Osteocyte (in vitro differentiated cells): ENCODE measurements around the gene TEX13C. TPM values are rescaled to one million over a fixed set of nuclear protein-coding genes. Genes with fewer than 3 reads are reported as not detected.

Experiments
- DNase-seq: peaks from one replicate; pipeline ENCODE4 v3.0.0; 2021; ENCODE audit warnings: mixed read lengths; ENCODE audit not compliant: unreplicated experiment; ENCODE audit errors: extremely low spot score
- H3K27ac Mint-ChIP-seq: one replicate; pipeline ENCODE4 v1.8.0; 2021; ENCODE audit warnings: mild to moderate bottlenecking, mixed read lengths; ENCODE audit not compliant: unreplicated experiment
- H3K27me3 Mint-ChIP-seq: one replicate; pipeline ENCODE4 v1.8.0; 2021; ENCODE audit warnings: mixed read lengths; ENCODE audit not compliant: unreplicated experiment
- H3K36me3 Mint-ChIP-seq: one replicate; pipeline ENCODE4 v1.8.0; 2021; ENCODE audit warnings: mixed read lengths; ENCODE audit not compliant: unreplicated experiment
- H3K4me1 Mint-ChIP-seq: one replicate; pipeline ENCODE4 v1.8.0; 2021; ENCODE audit warnings: mixed read lengths; ENCODE audit not compliant: unreplicated experiment
- H3K4me3 Mint-ChIP-seq: one replicate; pipeline ENCODE4 v1.8.0; 2021; ENCODE audit warnings: mild to moderate bottlenecking, moderate library complexity, mixed read lengths; ENCODE audit not compliant: unreplicated experiment
- H3K9me3 Mint-ChIP-seq: one replicate; pipeline ENCODE4 v1.8.0; 2021; ENCODE audit warnings: mixed read lengths; ENCODE audit not compliant: unreplicated experiment
- total RNA-seq: library from RNA; stranded (reverse); gene quantifications from 2 replicates; pipeline ENCODE4 v1.2.1, GENCODE V29; 2021
- TF ChIP-seq, protein P1 (sequence below): fragments of 200-600 bp; sonication (generic); IDR thresholded peaks from 2 replicates; pipeline ENCODE4 v1.5.0; 2021; ENCODE audit warnings: antibody characterized with exemption, mild to moderate bottlenecking, moderate library complexity

TEX13C gene
- total RNA-seq, 1 donor from 2014 or later = not detected

DNA sequence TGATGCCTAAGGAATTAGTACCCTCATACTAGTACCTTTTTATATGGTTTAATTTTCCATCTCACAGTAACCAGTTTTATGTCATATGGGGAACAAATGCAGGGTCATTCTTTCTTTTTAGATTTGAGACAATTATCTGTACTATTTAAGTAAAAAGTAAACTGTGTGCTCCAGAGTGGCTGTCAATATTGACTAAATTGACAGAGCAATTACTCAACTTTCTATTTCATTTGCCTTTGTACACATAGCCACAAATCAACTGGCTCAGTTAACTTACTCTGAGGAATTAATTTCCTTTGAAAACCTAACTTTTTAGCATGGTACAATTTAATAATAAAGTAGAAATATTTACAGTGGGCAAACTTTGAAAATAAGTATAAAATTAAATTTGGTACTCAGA, 28.5 kb upstream of the TEX13C start:
- Mint-ChIP-seq H3K27ac (no peak overlapping the region), H3K27me3 (no peaks in the 10 kb centered on the region), H3K4me3 (no peak overlapping the region), H3K4me1 (no peaks in the 10 kb centered on the region), H3K9me3 (no peaks in the 10 kb centered on the region), H3K36me3 (no peaks in the 10 kb centered on the region)
- TF ChIP-seq, protein P1, sequence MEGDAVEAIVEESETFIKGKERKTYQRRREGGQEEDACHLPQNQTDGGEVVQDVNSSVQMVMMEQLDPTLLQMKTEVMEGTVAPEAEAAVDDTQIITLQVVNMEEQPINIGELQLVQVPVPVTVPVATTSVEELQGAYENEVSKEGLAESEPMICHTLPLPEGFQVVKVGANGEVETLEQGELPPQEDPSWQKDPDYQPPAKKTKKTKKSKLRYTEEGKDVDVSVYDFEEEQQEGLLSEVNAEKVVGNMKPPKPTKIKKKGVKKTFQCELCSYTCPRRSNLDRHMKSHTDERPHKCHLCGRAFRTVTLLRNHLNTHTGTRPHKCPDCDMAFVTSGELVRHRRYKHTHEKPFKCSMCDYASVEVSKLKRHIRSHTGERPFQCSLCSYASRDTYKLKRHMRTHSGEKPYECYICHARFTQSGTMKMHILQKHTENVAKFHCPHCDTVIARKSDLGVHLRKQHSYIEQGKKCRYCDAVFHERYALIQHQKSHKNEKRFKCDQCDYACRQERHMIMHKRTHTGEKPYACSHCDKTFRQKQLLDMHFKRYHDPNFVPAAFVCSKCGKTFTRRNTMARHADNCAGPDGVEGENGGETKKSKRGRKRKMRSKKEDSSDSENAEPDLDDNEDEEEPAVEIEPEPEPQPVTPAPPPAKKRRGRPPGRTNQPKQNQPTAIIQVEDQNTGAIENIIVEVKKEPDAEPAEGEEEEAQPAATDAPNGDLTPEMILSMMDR = no peak
- no peak for DNase-seq

DNA sequence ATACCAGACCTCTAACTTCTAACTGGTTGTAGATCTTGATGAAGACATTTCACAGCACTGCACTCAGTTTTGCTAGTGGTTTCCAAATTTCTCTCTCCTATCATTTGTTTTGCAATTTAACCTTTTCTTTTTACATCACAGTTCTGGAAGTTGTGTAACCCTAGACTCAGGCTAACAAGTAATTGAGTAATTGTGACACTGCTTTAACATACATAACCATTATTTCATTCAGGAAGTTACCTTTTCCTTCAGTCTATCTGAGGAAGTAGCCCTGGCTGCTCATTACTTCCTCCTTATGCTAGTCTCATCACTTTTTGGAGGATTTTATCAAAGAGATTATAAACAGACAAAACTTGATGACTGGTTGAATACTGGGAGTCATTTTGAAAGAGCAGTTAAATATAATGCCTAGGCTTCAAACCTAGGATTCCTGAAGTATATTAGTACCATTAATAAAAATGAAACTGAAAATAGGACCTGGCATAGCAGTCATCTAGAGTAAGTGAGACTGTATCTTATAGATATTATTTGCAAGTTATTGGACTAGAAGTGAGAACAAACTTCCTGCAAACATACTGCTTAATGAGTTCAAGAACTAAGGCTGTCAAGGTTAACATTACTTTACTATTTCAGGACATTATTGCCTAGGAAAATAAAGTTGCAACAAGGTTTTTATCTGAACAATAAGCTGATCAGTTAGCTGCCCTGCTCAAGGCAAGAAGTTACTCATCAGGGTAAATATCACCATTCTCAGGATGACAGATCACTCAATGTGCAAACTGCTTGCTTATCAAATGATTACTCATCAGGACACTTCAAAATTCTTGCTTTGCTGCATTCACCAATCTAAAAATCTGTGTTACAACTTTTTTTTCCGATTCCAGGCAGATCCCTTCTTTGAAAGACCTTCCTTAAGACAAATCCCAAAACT, 25.6 kb upstream of the TEX13C start:
- Mint-ChIP-seq H3K36me3 (no peaks in the 10 kb centered on the region), H3K4me1 (no peaks in the 10 kb centered on the region), H3K27ac (no peak overlapping the region), H3K4me3 (no peak overlapping the region), H3K9me3 (no peaks in the 10 kb centered on the region), H3K27me3 (no peaks in the 10 kb centered on the region)
- no peak for DNase-seq
- TF ChIP-seq, protein P1 = no peak

DNA sequence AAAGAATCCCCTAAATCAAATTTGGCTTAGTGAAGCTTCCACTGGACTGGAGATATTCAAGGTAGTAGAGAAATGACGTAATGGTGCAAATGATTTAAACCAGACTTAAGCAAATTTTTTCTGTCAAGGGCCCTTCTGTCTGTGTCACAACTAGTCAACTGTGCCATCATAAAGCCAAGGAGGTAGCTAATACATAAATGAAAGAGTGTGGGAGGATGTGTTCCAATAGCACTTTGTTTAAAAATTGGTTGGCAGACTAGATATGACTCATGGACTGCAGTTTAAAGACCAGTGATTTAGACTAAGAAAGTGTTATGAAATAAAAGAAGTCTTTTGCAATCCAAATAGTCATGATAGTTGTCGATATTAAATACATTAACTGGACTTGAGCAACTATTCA, 24.3 kb upstream of the TEX13C start:
- DNase-seq = no peak
- Mint-ChIP-seq H3K4me1 (no peaks in the 10 kb centered on the region), H3K36me3 (no peaks in the 10 kb centered on the region), H3K27me3 (no peaks in the 10 kb centered on the region), H3K4me3 (no peak overlapping the region), H3K9me3 (no peaks in the 10 kb centered on the region), H3K27ac (no peak overlapping the region)
- TF ChIP-seq, protein P1 = no peak

DNA sequence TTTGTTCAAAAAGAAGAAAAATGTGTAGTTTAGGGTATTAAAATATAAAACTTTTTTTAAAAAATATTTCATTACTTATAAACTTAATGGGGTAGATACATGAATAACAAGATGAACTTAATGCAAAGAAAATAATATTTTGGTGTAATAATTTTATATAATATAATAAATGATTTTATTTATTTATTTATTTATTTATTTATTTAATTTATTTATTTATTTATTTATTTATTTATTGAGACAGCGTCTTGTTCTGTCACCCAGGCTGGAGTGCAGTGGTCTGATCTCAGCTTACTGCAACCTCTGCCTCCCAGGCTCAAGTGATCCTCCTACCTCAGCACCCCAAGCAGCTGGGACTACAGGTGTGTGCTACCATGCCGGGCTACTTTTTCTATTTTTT, 20.8 kb upstream of the TEX13C start:
- no peaks in the 10 kb centered on the region for H3K36me3 Mint-ChIP-seq
- TF ChIP-seq, protein P1 = no peak
- H3K27me3 Mint-ChIP-seq = no peaks in the 10 kb centered on the region
- no peak overlapping the region for H3K27ac Mint-ChIP-seq
- no peak overlapping the region for H3K4me3 Mint-ChIP-seq
- no peak for DNase-seq
- H3K9me3 Mint-ChIP-seq = peaks cover 4% of the 10 kb centered on the region
- H3K4me1 Mint-ChIP-seq = no peaks in the 10 kb centered on the region

DNA sequence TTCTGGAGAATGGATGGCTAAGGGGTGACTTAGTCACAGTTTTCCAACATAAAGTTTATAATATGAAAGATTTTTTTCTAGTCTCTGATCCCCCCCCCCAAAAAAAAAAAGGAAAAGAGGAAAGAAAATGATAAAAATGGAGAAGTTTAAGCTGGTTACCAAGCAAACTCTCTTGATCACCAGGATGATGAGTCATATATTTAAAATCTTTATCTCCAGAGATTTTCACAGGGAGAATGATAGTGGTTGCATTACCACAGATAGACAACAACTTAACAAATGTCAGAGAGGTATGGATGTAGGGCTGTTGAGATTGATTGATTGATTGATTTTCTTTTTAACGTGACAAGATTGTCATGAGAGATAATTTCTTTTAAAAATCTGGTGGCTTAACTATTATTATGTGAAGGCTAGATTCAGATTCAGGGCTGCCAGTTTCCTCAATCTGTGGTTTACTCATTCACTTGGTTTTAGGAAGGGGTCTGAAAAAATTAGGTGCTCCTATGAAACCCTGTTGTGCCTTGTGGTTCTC, 13.3 kb upstream of the TEX13C start:
- Mint-ChIP-seq H3K4me3 (no peak overlapping the region), H3K36me3 (no peaks in the 10 kb centered on the region), H3K27me3 (no peaks in the 10 kb centered on the region), H3K4me1 (no peaks in the 10 kb centered on the region), H3K27ac (no peak overlapping the region), H3K9me3 (peaks cover 21% of the 10 kb centered on the region)
- DNase-seq = no peak
- TF ChIP-seq, protein P1 = no peak
